GM12878 (cell line): ENCODE measurements around the gene CDKN3. TPM values are rescaled to one million over a fixed set of nuclear protein-coding genes. Genes with fewer than 3 reads are reported as not detected.
"Not testable (repeated sequence)": the region's sequence is repeated elsewhere in the genome, so short reads cannot be mapped to it uniquely, and the experiment has no call there.

Source experiments
- ATAC-seq: fragments of 200-7000 bp; cut with Tn5 transposase; 3 replicates; pipeline ENCODE4 v1.9.1; 2020; ENCODE audit warnings: mild to moderate bottlenecking, moderate library complexity
- BruUV-seq: library from RNA; stranded (reverse); fragments of 400-500 nt; replicated peaks from 2 replicates; lab custom pipeline; 2021; lab: Mats Ljungman, UMichigan
- CTCF ChIA-PET: fragments of 300-600 bp; sonication (Branson Sonifier 250); formaldehyde crosslinking; extraction: SDS; loops from one replicate; lab custom pipeline; 2021; ENCODE audit warnings: inconsistent platforms; lab: Yijun Ruan, JAX
- POLR2A ChIA-PET: fragments of 350-600 bp; formaldehyde crosslinking; extraction: SDS; loops from one replicate; lab custom pipeline; 2021; ENCODE audit warnings: inconsistent platforms; lab: Charles Lee
- RAD21 ChIA-PET: fragments of 300-600 bp; sonication (Branson Sonifier 250); formaldehyde crosslinking; loops from one replicate; lab custom pipeline; 2023; ENCODE audit warnings: antibody characterized with exemption; ENCODE audit not compliant: unreplicated experiment; lab: Charles Lee
- SMC1A ChIA-PET: fragments of 300-600 bp; sonication (Branson Sonifier 250); formaldehyde crosslinking; loops from one replicate; lab custom pipeline; 2023; ENCODE audit not compliant: unreplicated experiment, uncharacterized antibody; lab: Charles Lee
- DNase-seq: peaks from one replicate; pipeline ENCODE4 v3.0.0-alpha.2; 2011; ENCODE audit warnings: low read depth, low spot score
- FAIRE-seq: peaks from 3 replicates; lab custom pipeline; 2011; peaks lifted over from hg19 to GRCh38; lab: Jason Lieb, UNC
- H2AFZ ChIP-seq: 2 replicates; pipeline ENCODE4 v1.6.0; 2011; ENCODE audit warnings: low read depth, low read length, control low read depth; ENCODE audit not compliant: control insufficient read depth
- H3K27ac ChIP-seq: 2 replicates; pipeline ENCODE4 v1.5.1; 2011; ENCODE audit warnings: control low read depth; ENCODE audit not compliant: control insufficient read depth, insufficient read depth
- H3K27me3 ChIP-seq, 2 experiments: replicated peaks in 1 of 2; 2 replicates each; pipeline versions ENCODE4 v1.6.0 to v1.6.1; 2011; ENCODE audit warnings: low read length in 1 of 2; ENCODE audit not compliant: control insufficient read depth in 2 of 2, insufficient read depth in 2 of 2
- H3K36me3 ChIP-seq, 2 experiments: 2 replicates each; pipeline ENCODE4 v1.5.1; 2011; ENCODE audit warnings: low read length in 1 of 2; ENCODE audit not compliant: control insufficient read depth in 2 of 2, insufficient read depth in 2 of 2
- H3K4me1 ChIP-seq: 2 replicates; pipeline ENCODE4 v1.6.1; 2011; ENCODE audit warnings: mild to moderate bottlenecking, low read length, moderate library complexity, mixed read lengths; ENCODE audit not compliant: control insufficient read depth, insufficient read depth
- H3K4me2 ChIP-seq: 2 replicates; pipeline ENCODE4 v1.6.0; 2011; ENCODE audit warnings: control low read depth; ENCODE audit not compliant: control insufficient read depth, insufficient read depth
- H3K4me3 ChIP-seq: fragments of 200-600 bp; sonication (generic); 2 replicates; pipeline ENCODE4 v1.5.1; 2016
- H3K79me2 ChIP-seq: 2 replicates; pipeline ENCODE4 v1.6.0; 2011; ENCODE audit warnings: low read length; ENCODE audit not compliant: control insufficient read depth, insufficient read depth
- H3K9ac ChIP-seq: 2 replicates; pipeline ENCODE4 v1.8.0; 2011; ENCODE audit warnings: low read length, control low read depth, mixed read lengths; ENCODE audit not compliant: control insufficient read depth, insufficient read depth
- H3K9me3 ChIP-seq: replicated peaks from 3 replicates; pipeline ENCODE4 v1.5.1; 2011; ENCODE audit warnings: mild to moderate bottlenecking, low read length; ENCODE audit not compliant: control insufficient read depth, insufficient read depth
- H4K20me1 ChIP-seq: 2 replicates; pipeline ENCODE4 v1.6.0; 2011; ENCODE audit not compliant: control insufficient read depth, insufficient read depth
- CREB1 ChIP-seq: IDR thresholded peaks from 2 replicates; pipeline ENCODE4 v1.6.1; 2012; ENCODE audit warnings: low read depth, mild to moderate bottlenecking, inconsistent platforms
- EGR1 ChIP-seq, 2 experiments: IDR thresholded peaks; 1 replicate in 1 of 2; 2 replicates in 1 of 2; pipeline ENCODE4 v1.6.1; 2011 to 2012; ENCODE audit warnings: low read depth in 2 of 2, low read length in 2 of 2, borderline replicate concordance in 1 of 2, mild to moderate bottlenecking in 1 of 2, moderate library complexity in 1 of 2
- JUND ChIP-seq: IDR thresholded peaks from 2 replicates; pipeline ENCODE4 v1.6.1; 2012; ENCODE audit warnings: low read depth, mild to moderate bottlenecking, low read length, improper control_type of control experiment, moderate library complexity
- SP1 ChIP-seq: IDR thresholded peaks from one replicate; pipeline ENCODE4 v1.6.1; 2011; ENCODE audit warnings: low read depth, low read length
- WGBS: methylation state at CpG from one replicate; pipeline ENCODE4 v1.1.6; 2016; ENCODE audit warnings: low lambda C conversion rate; ENCODE audit not compliant: insufficient replicate concordance, insufficient coverage; ENCODE audit errors: missing lambda C conversion rate; 5-methylcytosine and 5-hydroxymethylcytosine counted together
- in situ Hi-C: fragments of 300-500 bp; cut with MboI; formaldehyde crosslinking; loops from 9 replicates; pipeline ENCODE4 v1.14.3; 2018; ENCODE audit warnings: mixed read lengths
- intact Hi-C: fragments of 100-400 bp; cut with micrococcal nuclease; formaldehyde crosslinking; loops from one replicate; pipeline ENCODE4 v1.14.2; 2022; ENCODE audit not compliant: unreplicated experiment
- polyA plus RNA-seq, 11 experiments: library from polyadenylated mRNA; depleted of rRNA in 4 of 11; unstranded in 6 of 11; stranded (reverse) in 5 of 11; fragments of >200 nt; fragmentation: Nextera tagmentation in 4 of 11; fragmentation: Illumina TruSeq in 1 of 11; extraction: Ambion mirVana in 4 of 11; extraction: Trizol in 1 of 11; gene quantifications; 1 replicate in 1 of 11; 2 replicates in 10 of 11; pipeline versions ENCODE4 v1.2.1 to v1.2.3, GENCODE V29; 2011 to 2016; ENCODE audit warnings: inconsistent platforms in 2 of 11, missing spikeins in 2 of 11, low read depth in 1 of 11
- total RNA-seq, 4 experiments: library from RNA; depleted of rRNA in 3 of 4; stranded (reverse); fragments of >200 nt in 3 of 4; fragmentation: Illumina TruSeq in 1 of 4; extraction: Trizol in 1 of 4; gene quantifications; 2 replicates each; pipeline versions ENCODE4 v1.2.1 to v1.2.3, GENCODE V29; 2013 to 2021
- TF ChIP-seq, protein P1 (sequence below): fragments of 450-650 bp; IDR thresholded peaks from 2 replicates; pipeline ENCODE4 v1.6.1; 2017; ENCODE audit warnings: borderline replicate concordance
- TF ChIP-seq, protein P2 (sequence below): fragments of 450-650 bp; formaldehyde crosslinking; IDR thresholded peaks from 2 replicates; pipeline ENCODE4 v1.4.0; 2022; ENCODE audit warnings: mild to moderate bottlenecking, moderate library complexity
- TF ChIP-seq, protein P3 (sequence below): fragments of 150-350 bp; IDR thresholded peaks from 2 replicates; pipeline ENCODE4 v1.6.1; 2016; ENCODE audit warnings: low read depth, low read length
- TF ChIP-seq, protein P4 (sequence below): fragments of 450-650 bp; IDR thresholded peaks from 2 replicates; pipeline ENCODE4 v1.6.1; 2017; ENCODE audit warnings: low read depth, mild to moderate bottlenecking, moderate library complexity

The CDKN3 gene
- total and polyA plus RNA-seq, 10 of the 15 experiments (the other 5 are each of a cell fraction or from before 2014, with no cell fraction given), result 54.9 to 197 (median 111) TPM

DNA sequence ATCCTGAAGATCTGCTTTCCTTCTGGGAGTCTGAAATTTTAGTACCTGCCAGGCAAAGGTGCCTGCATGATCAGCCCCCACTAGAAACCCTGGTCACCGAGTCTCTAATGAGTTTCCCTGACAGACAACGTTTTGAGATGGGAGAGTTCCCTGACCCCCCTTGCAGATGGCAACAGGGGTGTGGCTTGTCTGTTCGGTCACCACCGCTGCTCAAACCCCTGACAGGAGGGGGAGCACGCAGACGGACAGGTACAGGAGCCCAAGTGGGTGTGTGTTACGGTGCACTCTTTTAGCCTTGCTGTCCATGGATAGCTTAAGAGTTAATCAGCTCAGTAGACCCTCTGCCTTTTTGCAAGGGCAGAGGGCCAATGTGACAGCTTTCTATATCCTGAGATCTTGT lies 19.3 kb upstream of the CDKN3 start (continued):
- no peak for TF ChIP-seq EGR1 (IDR thresholded peaks at IDR 0.05; ENCODE audit: borderline replicate concordance in 1 of 2, low read depth in 2 of 2, low read length in 2 of 2)
- TF ChIP-seq, protein P1, sequence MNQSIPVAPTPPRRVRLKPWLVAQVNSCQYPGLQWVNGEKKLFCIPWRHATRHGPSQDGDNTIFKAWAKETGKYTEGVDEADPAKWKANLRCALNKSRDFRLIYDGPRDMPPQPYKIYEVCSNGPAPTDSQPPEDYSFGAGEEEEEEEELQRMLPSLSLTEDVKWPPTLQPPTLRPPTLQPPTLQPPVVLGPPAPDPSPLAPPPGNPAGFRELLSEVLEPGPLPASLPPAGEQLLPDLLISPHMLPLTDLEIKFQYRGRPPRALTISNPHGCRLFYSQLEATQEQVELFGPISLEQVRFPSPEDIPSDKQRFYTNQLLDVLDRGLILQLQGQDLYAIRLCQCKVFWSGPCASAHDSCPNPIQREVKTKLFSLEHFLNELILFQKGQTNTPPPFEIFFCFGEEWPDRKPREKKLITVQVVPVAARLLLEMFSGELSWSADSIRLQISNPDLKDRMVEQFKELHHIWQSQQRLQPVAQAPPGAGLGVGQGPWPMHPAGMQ, result no peak
- TF ChIP-seq, protein P2, sequence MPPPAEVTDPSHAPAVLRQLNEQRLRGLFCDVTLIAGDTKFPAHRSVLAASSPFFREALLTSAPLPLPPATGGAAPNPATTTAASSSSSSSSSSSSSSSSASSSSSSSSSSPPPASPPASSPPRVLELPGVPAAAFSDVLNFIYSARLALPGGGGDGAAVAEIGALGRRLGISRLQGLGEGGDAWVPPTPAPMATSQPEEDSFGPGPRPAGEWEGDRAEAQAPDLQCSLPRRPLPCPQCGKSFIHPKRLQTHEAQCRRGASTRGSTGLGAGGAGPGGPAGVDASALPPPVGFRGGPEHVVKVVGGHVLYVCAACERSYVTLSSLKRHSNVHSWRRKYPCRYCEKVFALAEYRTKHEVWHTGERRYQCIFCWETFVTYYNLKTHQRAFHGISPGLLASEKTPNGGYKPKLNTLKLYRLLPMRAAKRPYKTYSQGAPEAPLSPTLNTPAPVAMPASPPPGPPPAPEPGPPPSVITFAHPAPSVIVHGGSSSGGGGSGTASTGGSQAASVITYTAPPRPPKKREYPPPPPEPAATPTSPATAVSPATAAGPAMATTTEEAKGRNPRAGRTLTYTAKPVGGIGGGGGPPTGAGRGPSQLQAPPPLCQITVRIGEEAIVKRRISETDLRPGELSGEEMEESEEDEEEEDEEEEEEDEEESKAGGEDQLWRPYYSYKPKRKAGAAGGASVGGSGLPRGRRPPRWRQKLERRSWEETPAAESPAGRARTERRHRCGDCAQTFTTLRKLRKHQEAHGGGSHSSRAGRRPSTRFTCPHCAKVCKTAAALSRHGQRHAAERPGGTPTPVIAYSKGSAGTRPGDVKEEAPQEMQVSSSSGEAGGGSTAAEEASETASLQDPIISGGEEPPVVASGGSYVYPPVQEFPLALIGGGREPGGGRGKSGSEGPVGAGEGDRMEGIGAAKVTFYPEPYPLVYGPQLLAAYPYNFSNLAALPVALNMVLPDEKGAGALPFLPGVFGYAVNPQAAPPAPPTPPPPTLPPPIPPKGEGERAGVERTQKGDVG (CRISPR knock-in tag), result no peak
- TF ChIP-seq, protein P3, sequence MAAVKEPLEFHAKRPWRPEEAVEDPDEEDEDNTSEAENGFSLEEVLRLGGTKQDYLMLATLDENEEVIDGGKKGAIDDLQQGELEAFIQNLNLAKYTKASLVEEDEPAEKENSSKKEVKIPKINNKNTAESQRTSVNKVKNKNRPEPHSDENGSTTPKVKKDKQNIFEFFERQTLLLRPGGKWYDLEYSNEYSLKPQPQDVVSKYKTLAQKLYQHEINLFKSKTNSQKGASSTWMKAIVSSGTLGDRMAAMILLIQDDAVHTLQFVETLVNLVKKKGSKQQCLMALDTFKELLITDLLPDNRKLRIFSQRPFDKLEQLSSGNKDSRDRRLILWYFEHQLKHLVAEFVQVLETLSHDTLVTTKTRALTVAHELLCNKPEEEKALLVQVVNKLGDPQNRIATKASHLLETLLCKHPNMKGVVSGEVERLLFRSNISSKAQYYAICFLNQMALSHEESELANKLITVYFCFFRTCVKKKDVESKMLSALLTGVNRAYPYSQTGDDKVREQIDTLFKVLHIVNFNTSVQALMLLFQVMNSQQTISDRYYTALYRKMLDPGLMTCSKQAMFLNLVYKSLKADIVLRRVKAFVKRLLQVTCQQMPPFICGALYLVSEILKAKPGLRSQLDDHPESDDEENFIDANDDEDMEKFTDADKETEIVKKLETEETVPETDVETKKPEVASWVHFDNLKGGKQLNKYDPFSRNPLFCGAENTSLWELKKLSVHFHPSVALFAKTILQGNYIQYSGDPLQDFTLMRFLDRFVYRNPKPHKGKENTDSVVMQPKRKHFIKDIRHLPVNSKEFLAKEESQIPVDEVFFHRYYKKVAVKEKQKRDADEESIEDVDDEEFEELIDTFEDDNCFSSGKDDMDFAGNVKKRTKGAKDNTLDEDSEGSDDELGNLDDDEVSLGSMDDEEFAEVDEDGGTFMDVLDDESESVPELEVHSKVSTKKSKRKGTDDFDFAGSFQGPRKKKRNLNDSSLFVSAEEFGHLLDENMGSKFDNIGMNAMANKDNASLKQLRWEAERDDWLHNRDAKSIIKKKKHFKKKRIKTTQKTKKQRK, result no peak
- TF ChIP-seq, protein P4, sequence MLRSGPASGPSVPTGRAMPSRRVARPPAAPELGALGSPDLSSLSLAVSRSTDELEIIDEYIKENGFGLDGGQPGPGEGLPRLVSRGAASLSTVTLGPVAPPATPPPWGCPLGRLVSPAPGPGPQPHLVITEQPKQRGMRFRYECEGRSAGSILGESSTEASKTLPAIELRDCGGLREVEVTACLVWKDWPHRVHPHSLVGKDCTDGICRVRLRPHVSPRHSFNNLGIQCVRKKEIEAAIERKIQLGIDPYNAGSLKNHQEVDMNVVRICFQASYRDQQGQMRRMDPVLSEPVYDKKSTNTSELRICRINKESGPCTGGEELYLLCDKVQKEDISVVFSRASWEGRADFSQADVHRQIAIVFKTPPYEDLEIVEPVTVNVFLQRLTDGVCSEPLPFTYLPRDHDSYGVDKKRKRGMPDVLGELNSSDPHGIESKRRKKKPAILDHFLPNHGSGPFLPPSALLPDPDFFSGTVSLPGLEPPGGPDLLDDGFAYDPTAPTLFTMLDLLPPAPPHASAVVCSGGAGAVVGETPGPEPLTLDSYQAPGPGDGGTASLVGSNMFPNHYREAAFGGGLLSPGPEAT, result no peak
- TF ChIP-seq SP1, result no peak
- no peak for TF ChIP-seq JUND
- no peak for TF ChIP-seq CREB1

DNA sequence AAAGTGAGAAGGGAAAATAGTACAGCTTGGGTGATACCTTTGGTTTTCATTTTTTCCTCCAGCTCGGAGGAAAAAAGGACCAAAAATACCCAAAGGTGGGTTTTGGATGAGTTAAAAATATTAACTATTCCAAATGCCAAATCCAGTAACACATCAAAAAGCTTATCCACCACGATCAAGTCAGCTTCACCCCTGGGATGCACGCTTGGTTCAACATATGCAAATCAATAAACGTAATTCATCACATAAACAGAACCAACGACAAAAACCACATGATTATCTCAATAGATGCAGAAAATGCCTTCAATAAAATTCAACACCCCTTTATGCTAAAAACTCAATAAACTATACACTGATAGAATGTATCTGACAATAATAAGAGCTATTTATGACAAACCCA lies 17.9 kb upstream of the CDKN3 start:
- ATAC-seq, FAIRE-seq, H3K79me2 ChIP-seq, H3K9ac ChIP-seq, POLR2A ChIA-PET, intact Hi-C loops, DNase-seq, BruUV-seq, in situ Hi-C loops, H4K20me1 ChIP-seq, H3K27me3 ChIP-seq, H3K4me2 ChIP-seq, H3K27ac ChIP-seq, H3K36me3 ChIP-seq, H3K4me1 ChIP-seq, H2AFZ ChIP-seq, H3K9me3 ChIP-seq, H3K4me3 ChIP-seq: not testable (repeated sequence)
- ChIA-PET RAD21 (interaction anchor here (0.9 kb wide), 1 partner anchor 19 kb away, joined by 3 read pairs; the partner anchor contains the start of gene CDKN3), CTCF (interaction anchor here (1.1 to 1.2 kb wide), 2 partner anchors 31 to 42 kb away, joined by 3 read pairs; no protein-coding TSS in a partner anchor), SMC1A (interaction anchor here (1.0 kb wide), 1 partner anchor 10 kb away, joined by 3 read pairs; no protein-coding TSS in a partner anchor)
- 1% methylated on average over 5 of the region's 5 CpGs for WGBS
